Stimulated activated CD4-positive, alpha-beta T cell treated with anti-CD3 and anti-CD28 coated beads, TNF-alpha, amount 100 ng/mL, for 1 hour (primary cell): Measurements from ENCODE around the gene SLC35D3.
"Not testable (repeated sequence)": the region's sequence is repeated elsewhere in the genome, so short reads cannot be mapped to it uniquely, and the experiment has no call there.

ENCODE experiments used
- DNase-seq, 3 donors: peaks; one replicate each; pipeline ENCODE4 v3.0.0-alpha.2; 2020; ENCODE audit warnings: low read depth in 3 of 3, low spot score in 1 of 3

The SLC35D3 gene

GRCh38 chr6:136921936-136922684 is at the start of gene SLC35D3:
SLC35D3 (plus strand) TSS chr6:136922301; CDS start chr6:136922429, 128 bp downstream.
- no peak for DNase-seq

DNA sequence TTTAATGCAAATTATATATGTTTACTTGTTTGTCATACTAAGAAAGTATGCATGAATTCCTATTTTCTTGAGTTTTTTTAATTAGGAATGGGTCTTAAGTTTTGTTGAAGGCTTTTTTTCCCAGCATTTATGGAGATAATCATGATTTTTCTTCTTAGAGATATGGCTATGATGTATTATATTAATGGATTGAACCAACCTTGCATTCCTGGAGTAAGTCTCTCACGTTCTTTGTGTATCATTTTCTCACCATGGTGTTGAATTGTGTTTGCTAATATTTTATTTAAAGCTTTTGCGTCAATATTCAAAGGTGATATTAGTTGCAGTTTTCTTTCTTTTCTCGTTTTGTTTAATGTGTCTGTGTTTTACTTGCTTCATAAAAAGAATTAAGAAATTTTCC is 48.4 kb upstream of the SLC35D3 start:
- no peak for DNase-seq

GRCh38 chr6:136876469-136876868 is 45.6 kb upstream of the SLC35D3 start:
- DNase-seq = not testable (repeated sequence)

DNA sequence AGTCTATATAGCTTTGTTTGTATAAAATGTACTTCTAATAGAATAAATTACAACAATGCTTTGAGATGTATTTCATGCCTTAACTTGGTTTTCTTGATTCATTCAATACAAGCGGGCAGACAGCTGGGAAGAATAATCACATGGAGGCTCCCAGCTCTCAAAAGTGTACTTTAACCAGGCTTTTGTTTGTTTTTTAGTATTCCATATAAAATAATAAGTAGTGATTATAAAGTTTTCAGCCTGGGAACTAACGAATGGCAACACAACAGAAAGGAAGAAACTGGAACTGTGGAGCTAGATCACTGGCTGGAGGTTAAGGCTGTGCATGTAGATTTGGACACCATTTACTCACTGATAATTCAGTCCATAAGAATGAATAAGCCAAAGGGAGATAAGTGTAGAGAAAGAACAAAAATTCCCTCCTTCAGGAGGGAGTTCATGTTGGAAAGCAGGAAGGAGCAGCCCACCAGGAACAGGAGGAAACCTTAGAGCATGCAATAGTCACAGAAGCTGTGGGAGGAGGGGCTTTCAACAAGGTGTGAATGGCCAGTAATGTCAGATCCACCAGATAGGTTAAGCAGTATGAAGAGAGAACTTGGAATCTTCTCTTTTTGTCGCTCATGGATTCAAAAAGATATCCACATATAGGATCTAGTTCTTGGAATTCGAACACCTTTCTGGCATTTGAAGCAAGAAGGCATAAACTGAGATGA is 41.2 kb upstream of the SLC35D3 start:
- no peak for DNase-seq

- DNase-seq = no peak
Measured at GRCh38 chr6:136886091-136886490, 36.0 kb upstream of the SLC35D3 start.

DNA sequence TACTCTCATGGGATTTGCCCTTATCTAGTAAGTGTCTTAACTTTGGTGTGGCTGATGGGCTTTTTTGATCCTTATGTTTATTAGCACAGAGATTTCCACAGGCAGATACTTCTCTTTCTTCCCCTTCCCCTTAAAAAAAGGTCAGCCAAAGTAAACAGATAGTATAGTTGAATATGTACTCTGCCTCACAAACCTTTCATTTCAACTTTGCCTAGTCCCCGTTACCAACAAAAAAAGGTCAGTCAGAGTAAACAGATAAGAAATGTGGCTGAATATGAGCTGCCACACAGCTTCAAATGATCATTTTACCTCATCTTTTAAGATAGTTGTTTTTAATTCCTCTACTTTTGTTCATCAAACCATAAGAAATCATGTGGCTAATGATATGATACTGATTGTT is 34.1 kb upstream of the SLC35D3 start:
- no peak for DNase-seq

- DNase-seq = no peak
Measured at GRCh38 chr6:136889271-136890193, 32.6 kb upstream of the SLC35D3 start.

GRCh38 chr6:136890194-136890839 is 31.8 kb upstream of the SLC35D3 start:
- no peak for DNase-seq

DNA sequence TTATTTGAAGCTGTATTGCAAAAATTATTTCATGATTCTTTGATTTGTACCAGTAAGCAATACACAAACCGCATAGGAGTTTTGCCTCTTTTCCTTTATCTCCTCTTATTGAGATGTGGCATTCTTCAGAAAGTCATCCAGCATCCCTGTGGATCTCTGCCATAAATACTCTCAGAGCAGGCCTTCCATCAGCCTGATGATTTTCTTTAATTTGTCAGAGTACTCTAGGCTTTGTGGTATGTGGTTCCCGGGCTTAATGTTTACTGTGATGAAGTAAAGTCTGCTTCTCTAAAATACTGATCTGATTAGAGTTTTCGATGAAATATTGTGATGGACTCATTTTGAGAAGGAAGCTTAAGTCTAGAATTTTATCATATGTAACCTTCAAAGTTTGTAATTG is 31.1 kb upstream of the SLC35D3 start:
- DNase-seq = no peak

GRCh38 chr6:136893187-136893586 is 28.9 kb upstream of the SLC35D3 start:
- no peak for DNase-seq

DNA sequence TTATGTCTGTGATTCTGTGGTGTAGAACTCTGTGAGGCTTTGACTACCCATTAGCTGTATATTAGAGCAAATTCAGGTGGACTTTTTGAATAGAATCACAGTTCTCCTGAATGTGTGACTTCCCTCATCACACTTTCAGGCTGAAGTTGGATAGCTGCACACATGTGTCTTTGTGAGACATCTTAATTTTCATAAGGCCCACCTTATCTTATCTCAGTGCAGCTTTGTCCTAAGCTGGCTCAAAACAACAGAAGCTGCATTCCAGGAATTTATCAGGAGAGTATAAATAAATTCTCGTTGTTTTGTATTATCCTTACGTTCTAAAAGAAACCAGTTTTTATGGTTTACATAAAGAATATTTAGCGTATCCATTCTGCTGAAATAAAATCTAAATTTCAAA is 26.2 kb upstream of the SLC35D3 start:
- DNase-seq = no peak

- no peak for DNase-seq
Measured at GRCh38 chr6:136897071-136897470, 25.0 kb upstream of the SLC35D3 start.

DNA sequence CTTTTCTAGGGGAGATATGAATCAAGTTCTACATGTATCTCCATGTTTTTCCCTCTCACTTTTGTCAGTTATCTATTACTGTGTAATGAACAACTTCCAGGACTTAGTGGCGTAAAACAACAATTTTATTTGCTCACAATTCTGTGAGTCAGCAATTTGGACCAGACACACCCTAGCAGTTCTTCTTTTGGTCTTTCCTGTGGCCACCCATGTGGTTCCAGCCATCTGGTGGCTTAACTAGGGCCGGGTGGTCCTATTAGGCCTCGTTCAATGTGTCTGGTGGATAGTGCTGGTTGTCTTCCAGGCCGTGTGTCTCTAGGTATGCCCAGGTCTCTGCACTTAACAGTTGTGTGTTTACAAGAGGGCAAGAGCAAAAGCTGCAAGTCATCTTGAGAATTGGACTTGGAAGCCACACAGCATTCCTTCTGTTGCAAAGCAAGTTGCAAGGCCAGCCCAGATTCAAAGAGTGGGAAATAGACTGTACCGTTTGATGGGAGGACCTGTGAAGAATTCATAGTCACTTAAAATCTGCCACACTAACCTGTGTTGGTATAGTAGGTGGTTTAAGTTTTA is 20.8 kb upstream of the SLC35D3 start:
- DNase-seq = no peak

DNA sequence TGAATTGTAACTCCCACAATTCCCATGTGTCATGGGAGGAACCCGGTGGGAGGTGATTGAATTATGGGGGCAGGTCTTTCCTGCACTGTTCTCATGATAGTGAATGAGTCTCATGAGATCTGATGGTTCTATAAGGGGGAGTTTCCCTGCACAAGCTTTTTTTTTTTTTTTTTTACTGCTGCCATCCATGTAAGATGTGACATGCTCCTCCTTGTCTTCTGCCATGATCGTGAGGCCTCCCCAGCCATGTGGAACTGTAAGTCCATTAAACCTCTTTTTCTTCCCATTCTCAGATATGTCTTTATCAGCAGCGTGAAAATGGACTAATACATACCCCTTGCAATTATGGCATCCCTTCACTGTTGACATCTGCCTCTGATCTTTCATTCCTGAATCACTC is 17.6 kb upstream of the SLC35D3 start:
- DNase-seq = not testable (repeated sequence)

- no peak for DNase-seq
Measured at GRCh38 chr6:136914947-136915346, 7.2 kb upstream of the SLC35D3 start.

GRCh38 chr6:136918706-136919105 is 3.4 kb upstream of the SLC35D3 start:
- DNase-seq = no peak

DNA sequence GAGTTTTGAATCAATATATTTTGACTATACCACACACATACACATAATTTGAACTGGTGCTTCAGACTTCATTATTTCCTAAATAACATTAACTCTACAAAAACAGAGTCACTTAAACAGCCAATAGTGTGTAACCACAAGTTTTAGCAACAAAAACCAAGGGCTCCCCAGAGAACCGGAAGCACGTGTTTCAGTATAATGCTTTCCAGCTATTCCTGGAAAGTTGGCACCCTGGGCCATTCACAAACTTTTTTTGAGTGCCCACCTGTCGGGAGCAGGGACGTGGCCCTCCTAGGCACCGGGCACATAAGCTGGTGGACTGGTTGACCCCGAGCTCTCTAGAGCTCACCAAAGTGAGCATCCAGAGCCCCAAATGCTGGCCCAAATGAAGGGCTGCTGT is 1.9 kb upstream of the SLC35D3 start:
- no peak for DNase-seq

DNA sequence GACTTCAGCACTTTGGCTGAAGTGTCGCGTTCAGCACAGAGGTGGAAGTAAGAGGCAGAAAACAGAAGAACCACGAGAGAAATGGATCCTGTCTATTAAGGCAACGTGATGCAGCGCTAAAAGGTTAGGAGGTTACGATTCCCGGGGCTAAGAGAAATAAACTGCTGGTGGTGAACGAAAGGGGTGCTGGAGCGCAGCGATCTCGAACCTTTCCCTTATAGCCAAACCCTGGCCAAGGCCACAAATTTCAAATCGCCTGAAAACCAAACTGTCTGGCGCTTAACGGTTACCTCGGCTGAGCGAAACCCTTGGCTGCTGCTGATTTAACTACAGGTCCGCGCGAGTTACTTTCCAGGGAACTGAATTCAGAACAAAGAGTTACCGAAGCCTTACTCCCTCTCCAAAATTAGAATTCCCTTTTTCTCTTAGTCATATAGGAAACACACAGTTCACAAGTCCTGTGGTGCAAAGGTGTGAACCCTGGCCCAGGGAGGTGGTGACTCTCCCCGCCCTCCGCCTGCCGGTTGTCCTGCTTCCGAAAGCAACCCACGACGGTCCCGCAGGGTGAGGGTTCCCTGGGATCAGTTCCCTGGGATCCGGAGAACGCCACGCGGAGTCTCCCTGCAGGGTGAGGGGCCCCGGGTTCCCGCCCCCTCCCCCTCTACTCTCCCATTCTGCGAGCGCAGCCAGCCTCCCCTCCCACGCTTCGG is 1.3 kb upstream of the SLC35D3 start:
- no peak for DNase-seq

GRCh38 chr6:136921381-136921935 is 643 bp upstream of the SLC35D3 start:
- DNase-seq = no peak

- DNase-seq = no peak
Measured at GRCh38 chr6:136922685-136923006, 545 bp downstream of the SLC35D3 start.
